HG03280 (cell line): ENCODE results near the gene LGALS3BP.

Experiments
- ATAC-seq: cut with Tn5 transposase; IDR thresholded peaks from one replicate; pipeline ENCODE4 v1.9.1; 2021; ENCODE audit warnings: mild to moderate bottlenecking, moderate library complexity; ENCODE audit not compliant: unreplicated experiment

Gene LGALS3BP

DNA sequence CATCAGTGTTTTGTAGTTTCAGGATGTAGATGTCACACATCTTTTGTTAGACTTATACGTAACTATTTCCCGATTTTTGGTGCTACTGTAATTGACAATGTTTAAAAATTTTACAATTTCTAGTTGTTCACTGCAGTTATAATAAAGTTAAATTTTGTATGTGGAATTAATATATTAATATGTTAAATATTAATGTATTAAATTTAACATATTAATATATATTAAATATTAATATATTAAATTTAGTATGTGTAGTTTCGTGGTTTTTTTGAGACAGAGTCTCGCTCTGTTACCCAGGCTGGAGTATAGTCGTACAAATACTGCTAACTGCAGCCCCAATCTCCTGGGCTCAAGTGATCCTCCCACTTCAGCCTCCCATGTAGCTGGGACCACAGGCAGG lies 5.7 kb upstream of the LGALS3BP start:
- ATAC-seq: no peak

DNA sequence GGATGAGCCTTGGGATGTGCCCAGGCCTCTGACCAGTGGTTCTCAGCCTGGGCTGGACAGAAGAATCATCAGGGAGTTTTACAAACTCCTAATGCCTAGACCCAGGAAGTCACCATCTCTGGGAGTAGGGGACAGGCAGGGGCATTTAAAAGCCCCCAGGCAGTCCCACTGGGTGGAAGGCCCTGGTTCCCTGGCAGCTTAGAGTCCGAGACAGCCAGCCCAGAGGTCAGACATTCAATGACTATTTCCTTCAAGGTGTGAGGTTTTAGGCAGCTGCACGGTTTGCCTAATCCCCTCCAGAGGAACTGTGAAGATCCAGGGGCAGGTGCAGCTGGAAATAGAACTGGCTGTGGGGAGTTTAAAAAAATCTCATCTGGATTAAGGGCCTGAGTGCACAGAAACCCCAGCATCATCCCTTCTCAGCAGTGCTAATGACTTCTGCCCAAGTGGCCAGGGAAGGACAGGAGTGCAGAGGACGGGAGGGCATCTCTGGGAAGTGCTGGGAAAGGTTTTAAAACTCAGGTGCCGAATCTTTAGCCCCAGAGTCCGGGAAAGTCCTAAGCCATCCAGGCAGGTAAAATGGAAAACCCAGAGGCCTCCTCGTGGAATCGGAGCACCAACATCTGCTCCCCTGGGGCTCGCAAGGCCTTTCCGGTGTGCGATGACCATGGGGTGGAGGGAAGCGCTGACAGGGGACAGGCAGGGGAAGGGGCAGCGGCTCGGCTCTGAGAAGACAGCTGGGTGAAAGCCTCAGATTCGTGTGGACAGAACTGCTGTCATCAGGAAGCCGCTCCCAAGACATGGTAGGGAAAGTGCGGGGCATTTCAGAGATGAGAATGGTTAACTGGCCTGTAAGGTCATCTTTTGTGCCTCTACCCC lies 1.5 kb upstream of the LGALS3BP start:
- ATAC-seq: no peak

DNA sequence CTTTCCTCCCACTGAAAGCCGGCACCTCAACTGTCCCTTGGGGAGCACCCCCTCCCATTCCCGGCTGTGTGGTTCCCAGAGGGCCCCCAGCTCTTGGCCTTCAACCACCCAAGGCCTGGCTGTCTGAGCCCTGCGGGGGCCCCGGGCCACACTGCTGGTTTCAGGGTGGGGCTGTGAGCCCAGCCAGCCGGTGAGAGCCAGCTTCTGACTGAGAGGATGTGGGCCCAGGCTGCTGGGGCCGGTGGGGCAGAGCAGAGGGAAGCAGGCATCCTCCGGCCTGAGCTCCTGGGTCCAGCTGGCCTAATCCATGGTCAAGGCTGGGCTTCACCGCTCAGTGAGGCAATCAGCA lies 875 bp upstream of the LGALS3BP start:
- ATAC-seq: no peak

DNA sequence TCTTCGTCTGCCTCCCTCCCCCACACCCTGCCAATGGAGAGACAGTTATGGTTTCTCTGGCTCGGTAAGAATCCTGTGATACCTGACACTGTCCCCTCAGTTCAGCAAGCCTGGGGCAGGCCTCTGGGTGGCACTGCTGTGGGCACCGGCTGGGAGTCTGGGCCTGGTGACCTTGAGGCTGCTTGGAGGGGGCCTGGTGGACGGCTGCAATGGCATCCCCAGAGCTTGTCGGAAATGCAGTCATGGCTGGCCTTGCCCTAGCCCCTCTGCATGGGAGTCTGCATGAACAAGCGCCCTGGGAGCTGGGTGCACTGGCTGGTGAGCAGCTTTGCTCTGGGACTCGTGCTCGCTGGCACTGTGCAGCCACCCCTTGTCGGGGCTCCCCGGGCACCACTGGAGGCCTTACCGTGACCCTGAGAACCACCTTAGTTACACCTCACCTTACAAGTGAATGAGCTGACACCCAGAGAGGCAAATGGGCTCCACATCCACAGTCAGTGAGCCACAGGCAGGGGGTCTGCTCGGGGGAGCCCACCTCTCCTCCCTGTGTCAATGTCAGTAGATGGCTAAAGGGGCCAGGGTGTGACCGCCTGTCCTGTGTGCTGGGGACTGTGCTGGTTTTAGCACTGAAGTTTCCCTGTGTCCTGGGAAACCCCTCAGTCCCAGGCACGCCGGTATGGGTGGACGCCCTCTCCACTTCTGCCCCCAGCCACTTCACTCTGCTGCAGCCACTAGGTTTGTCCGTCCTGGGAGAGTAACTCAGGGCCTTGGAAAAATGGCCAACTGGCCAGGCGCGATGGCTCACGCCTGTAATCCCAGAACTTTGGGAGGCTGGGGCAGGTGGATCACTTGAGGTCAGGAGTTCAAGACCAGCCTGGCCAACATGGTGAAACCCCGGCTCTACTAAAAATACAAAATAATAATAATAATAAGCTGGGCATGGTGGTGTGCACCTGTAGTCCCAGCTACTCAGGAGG lies 1.4 kb downstream of the LGALS3BP start:
- no peak for ATAC-seq

DNA sequence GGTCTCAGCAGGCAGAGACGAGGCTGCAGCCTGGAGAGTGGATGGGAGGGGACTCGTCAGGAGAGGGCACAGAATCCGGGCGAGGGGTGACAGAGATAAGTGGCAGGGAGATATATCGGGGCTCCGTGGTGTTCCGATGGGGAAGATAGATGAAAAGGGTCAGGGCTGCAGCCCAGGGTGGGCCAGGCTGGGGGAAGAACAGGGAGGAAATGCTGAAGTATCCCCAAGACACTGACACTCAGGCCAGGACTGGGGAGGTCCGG lies 2.1 kb downstream of the LGALS3BP start:
- no peak for ATAC-seq

DNA sequence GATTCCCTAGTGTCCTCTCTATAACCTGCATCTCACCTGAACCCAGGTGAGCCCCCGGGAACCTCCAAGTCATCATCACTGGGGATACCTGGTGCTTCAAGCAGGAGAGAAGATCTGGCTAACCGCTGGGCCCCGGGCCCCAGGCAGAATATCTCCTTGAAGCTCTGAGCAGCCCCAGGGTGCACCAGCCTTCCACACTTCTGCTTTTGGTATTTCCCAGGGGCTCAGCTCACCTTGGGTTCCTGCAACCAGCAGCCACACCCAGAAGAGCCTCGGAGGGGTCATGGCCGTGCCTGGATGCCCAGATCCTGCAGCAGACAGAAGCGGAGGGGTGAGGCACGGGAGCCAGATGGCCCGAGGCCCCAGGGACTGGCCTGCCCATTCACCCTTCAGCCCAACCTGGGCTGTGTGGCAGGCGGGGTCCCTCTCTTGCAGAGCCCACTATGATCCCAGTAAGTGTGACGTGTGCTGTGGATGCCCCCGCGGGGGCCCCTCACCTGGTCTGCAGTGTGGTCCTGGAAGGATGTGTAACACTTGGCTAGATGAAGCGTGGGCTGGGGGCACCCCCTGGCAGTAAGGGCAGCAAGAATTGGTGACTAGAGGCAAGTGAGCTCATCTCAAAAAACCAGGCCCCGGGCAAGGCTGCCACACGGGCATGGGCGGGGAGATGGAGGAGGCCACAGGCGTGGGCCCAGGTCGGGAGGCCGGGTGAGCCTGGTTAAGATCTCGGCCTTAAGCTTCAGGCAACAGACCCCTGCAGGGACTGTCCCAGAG lies 2.6 kb downstream of the LGALS3BP start:
- no peak for ATAC-seq

DNA sequence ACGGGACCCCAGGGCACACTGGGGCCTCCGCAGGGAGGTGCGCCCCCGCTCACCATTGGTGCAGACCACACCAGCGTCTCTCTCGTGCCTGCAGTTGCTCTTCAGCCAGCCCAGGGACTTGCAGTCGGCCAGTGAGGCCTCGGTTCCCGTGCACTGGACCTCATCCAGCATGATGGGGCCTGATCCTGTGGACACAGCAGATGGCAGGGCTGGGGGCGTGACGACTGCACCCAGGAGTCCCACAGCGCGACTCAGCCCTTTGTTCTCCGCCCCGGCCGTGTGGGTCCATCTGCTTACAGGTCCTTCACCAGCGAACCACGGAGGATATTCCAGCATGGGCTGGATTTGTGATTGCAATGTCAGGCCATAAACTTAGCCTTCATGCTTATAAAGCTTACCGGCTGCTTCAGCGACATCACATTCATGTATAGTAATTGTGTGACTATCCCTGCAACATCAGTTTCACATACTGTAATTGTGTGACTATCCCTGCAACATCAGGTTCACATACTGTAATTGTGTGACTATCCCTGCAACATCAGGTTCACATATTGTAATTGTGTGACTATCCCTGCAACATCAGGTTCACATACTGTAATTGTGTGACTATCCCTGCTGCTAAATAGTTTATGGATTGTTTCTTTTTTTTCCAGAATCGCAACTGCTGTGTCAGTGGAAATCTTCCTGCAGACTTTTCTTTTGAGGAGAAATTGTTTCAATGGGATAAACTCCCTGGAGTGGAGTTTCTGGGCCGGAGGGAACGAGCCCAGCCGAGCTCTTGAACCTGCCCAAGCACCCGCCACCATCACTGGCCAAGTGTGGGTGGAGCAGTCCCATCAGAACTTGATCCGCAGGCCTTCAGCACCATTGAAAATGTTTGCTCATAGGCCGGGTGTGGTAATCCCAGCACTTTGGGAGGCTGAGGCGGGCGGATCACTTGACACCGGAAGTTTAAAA lies 4.8 kb downstream of the LGALS3BP start:
- no peak for ATAC-seq

DNA sequence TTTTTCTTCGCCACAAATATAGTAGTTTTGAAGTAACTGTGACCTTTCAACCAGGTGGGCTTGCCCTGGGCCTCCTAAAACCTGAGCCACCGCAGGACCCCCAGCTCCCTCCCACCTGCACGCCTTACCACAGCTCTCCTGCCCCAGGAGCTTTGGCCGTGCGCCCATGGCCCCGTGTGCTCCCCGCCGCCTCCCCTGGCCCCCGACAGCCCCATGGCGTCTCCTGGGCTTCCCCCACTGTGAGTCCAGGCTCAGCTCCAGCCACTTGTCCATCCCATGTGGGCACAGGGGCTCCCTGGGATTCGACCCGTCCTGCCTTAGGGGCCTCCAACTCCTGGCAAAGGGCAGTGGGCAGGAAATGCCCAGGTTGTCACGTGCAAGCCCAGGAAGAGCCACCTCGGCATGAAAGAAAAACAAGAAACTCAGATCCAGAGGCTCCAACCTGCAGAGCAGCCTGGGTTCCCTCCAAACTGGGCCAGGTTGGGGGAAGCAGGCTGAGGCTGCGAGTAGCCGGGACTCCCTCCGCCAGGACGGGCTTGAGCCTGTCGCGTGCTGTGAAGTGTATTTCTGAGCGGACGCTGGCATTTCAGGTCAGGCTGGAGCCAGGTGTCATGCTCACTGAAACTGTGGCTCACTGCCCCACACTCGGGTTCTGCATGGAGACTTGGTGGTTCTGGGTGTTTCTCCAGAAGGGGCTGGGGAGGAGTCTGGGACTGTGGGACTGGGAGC lies 5.8 kb downstream of the LGALS3BP start:
- no peak for ATAC-seq

DNA sequence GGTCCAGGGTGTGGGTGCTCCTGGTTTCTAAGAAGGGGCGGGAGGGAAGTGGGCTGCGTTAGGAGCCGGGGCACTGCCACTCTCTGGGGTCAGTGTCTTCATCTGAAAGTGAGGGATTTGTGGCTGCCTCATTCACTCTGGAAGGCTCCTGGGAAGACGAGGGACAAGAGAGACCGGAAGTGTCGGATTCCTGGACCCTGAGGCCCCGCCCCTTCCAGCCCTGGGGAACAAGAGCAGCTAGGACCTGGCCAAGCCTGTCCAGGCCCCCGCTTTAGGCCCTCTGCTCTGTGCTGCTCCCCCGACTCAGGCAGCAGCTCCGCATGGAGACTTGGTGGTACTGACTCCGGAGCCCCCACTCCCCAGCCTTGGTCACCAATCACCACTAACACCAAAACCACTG lies 6.5 kb downstream of the LGALS3BP start:
- no peak for ATAC-seq

DNA sequence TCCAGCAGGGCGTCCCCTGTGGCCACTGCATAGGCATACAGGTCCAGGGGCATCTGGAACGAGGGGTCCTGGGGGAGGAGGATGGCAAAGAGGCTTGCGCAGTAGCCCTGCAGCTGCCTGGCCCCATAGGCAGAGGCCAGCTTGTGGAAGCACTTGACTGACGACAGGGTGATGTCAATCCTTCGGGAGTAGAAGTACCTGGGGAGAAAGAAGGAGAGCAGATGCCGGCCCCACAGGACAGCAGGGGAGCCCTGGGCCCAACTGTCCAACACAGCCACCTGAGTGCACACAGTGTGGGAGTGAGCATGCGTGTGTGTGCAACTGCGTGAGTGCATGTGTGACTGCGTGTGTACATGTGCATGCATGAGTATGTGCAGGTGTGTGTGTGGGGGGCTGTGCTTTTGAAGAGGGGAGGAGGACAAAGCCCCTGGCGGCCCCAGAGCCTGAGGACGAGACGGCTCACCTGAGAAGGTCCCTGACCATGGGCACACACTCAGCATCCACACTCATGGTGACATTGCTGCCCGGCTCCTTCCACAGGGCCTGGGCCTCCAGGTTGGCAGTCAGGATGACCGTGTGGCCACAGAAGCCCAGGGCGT lies 7.1 kb downstream of the LGALS3BP start:
- no peak for ATAC-seq

DNA sequence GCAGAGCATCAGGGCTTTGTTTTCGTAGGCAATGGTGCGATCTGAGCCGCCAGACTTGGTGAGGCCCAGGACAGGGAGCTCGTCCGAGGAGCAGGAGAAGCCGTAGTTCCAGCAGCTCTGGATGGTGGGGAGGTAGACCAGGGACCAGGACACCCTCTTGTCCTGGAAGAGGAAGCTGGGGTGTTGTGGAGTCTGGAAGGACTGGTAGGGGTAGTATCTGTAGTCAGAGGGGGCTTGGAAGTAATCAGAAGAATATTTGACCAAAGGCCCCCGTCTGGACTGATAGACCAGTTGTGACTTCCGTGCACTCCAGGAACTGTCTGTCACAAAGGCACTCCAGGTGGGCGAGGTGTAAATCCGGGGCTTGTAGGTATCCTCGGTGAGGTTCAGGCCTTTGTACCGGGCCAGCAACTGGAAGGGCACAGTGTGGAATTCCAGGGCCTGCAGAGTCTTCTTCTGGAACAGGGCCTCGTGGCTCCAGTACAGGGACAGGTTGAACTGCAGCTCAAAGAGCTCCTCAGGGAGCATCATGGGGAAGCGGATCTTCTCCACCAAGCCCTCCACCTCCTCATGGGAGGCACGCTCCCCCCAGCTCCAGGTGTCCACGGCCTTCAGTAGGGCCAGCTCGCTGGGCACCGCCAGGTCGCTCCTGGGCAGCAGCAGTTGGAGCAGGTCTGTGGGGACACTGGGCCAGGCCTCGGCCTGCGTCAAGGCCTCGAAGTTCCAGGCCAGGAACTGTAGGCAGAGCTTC lies 7.8 kb downstream of the LGALS3BP start:
- ATAC-seq: no peak

DNA sequence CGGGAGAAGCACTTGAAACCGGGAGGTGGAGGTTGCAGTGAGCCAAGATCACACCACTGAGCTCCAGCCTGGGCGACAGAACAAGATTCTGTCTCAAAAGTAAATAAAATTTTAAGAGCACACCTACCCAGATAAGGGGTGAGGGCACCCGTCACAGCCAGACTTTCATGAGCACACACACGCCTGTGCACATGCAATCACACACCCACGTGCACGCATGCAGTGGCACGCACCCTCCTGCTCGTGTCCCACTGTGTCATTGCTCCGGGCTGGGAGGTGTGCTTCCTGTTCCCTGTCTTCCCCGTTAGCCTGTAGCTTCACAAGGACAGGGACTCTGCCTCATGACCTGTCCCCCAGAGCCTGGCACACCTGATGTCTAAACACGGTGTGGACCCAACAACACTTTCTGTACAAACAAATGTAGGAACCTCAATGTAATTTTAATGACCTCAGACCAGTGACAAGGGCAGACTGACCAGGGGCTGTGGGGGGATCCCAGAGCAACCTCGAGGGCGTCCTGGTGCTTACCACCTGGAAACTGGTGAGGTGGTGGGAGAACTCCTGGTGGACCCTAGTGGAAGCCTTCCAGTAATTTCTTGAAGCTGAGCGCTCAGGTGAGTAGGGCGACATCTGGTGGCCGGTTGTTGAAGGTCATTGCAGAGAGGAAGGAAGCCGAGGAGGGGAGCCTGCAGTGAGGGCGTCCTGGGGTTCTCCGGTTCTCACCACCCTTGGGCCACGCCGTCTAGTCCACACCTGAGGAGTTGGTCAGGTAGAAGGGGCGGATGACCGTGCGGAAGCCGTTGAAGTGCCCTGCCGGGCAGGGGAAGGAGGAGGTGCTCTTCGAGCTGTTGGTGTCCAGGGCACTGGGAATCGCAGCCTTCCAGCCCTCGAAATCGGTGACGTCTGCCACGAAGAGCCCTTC lies 8.6 kb downstream of the LGALS3BP start:
- ATAC-seq: no peak

DNA sequence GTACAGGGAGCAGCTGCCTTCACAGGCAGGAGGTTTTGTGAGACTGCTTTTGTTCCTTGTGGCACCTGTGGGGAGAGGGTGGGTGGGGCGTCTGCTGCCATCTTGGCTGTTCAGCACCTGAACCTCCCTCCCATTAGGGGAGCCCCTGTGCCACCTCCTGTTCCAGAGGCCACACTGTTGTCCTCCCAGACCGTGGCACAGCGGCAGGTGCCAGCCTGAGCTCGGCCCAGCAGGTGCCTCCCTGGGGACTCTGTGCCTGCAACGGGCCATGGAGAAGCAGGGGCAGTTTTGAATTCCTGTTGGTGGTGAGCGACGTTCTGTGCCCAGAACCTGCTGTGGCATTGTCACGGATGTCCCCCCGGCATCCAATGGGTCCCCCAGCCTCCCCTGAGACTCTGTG lies 9.9 kb downstream of the LGALS3BP start:
- ATAC-seq: no peak

DNA sequence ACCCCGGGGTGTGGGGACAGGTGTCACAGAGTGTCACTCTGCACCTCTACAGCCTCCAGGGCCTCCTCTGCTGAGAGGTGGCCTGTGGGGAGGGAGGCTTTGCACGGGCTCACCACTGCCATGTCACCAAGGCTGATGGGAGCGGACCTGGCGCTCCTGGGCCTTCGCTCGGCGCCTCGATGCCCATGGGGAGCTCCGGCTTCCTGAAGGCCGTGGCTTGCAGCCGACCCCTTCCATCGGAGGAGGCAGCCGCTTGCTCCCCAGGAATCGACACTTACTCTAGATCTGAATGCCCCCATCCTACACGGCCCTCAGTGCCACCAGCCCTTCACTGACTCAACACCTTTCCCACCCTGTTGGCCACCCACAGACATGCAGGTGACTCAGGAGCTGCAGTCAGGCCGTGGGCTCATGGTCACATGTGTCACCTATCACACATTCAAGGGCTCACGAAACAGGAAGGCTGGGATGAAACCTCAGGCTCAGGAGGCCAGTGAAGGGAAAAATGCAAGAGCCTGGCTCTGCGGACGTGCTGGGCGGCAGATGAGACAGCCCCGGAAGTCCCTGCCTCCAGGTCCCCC lies 11.9 kb downstream of the LGALS3BP start:
- ATAC-seq: no peak

DNA sequence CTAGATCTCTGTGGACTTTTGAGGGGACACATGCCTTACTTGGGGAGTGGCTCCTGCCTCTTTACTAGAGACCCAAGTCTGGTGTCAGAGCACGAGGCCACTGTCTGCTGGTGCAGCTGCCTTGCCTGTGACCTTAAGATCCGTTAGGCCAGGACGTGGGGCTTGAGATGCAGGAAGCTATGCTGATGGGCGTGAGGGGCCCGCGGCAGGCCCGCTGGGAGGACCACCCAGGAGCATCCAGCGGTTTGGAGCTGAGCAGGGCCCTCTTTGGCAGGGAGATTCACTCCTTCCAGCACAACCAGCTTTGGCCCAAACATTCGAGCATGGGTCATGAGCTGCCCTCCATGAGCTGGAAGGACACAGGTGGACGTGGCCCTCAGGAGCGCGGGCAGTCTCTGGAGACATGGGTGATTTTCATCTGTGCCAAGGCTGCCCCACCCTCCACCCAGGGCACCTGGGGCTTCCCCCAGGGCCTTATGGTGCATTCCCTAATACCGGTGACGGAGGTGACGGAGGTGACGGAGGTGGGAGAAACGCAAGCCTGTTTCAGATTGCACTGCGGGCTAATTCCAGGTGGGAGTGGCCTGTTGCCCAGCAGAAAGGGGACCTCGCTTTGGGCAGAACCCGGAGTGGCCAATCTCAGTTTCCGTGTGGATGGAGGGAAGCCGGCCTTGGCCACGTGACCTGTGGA lies 12.7 kb downstream of the LGALS3BP start:
- ATAC-seq: no peak

DNA sequence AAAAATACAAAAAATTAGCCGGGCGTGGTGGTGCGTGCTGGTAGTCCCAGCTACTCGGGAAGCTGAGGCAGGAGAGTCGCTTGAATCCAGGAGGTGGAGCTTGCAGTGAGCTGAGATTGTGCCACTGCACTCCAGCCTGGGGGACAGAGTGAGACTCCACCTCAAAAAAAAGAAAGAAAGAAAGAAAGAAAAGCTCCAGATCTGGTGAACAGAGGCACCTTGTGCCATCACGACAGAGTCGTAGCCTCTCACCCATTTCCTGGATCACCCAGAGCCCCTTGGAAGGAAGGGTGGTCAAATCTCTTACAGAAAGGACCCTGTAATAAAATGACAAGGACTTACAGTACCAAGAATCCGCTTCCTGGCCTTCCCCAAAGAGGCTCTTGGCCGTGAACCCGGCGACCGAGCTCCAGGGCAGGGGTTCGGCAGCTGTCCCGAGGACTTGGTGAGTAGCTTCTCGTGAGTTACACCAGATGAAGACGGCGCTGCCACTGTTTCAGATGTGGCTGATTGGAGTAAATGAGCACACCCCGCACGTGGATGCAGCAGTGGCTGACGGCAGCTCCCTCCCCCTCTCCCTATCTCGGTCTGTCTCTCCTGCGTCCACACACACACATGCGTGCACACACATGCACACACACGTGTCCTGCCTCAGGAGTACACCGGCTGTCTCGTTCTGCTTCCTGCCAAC lies 13.5 kb downstream of the LGALS3BP start:
- no peak for ATAC-seq
